OCI-LY7 (cell line): ENCODE measurements around the gene NELFA. TPM values are rescaled to one million over a fixed set of nuclear protein-coding genes. Genes with fewer than 3 reads are reported as not detected.
A peak's percentile ranks its signal among the peaks of the same experiment; 100 is the strongest.

ENCODE experiments used
- BruUV-seq: library from RNA; stranded (reverse); fragments of 400-500 nt; replicated peaks from 2 replicates; lab custom pipeline; 2021; lab: Mats Ljungman, UMichigan
- CTCF ChIA-PET: fragments of 300-600 bp; sonication (Branson Sonifier 250); formaldehyde crosslinking; loops from one replicate; lab custom pipeline; 2022; ENCODE audit warnings: antibody characterized with exemption; ENCODE audit not compliant: unreplicated experiment; lab: Charles Lee
- POLR2A ChIA-PET: fragments of 300-600 bp; sonication (Branson Sonifier 250); formaldehyde crosslinking; loops from one replicate; lab custom pipeline; 2022; ENCODE audit warnings: antibody characterized with exemption; lab: Charles Lee
- DNase-seq: peaks from one replicate; pipeline ENCODE4 v3.0.0-alpha.2; 2015; ENCODE audit warnings: low spot score
- H2AFZ ChIP-seq: fragments of 200-600 bp; sonication (generic), shearing (Covaris generic); 2 replicates; pipeline ENCODE4 v1.6.1; 2014; ENCODE audit warnings: mild to moderate bottlenecking, antibody characterized with exemption, low read length, moderate library complexity
- H3K27ac ChIP-seq: fragments of 200-600 bp; sonication (generic); 2 replicates; pipeline ENCODE4 v1.5.1; 2014; ENCODE audit warnings: mixed run types, low read depth, mild to moderate bottlenecking, moderate library complexity, low read length, inconsistent platforms; ENCODE audit not compliant: poor library complexity, severe bottlenecking
- H3K36me3 ChIP-seq: fragments of 200-600 bp; sonication (generic); 2 replicates; pipeline ENCODE4 v1.6.1; 2014; ENCODE audit warnings: mild to moderate bottlenecking, antibody characterized with exemption, low read length, moderate library complexity, mixed read lengths; ENCODE audit not compliant: insufficient read depth
- H3K4me1 ChIP-seq: fragments of 200-600 bp; sonication (generic); 2 replicates; pipeline ENCODE4 v1.5.1; 2014; ENCODE audit warnings: mild to moderate bottlenecking, low read length; ENCODE audit not compliant: insufficient read depth, poor library complexity, severe bottlenecking
- H3K4me2 ChIP-seq: fragments of 200-600 bp; sonication (generic); 2 replicates; pipeline ENCODE4 v1.6.1; 2014; ENCODE audit warnings: mild to moderate bottlenecking, low read length
- H3K4me3 ChIP-seq: fragments of 200-600 bp; sonication (generic); 2 replicates; pipeline ENCODE4 v1.5.1; 2014; ENCODE audit warnings: mild to moderate bottlenecking, low read depth, low read length; ENCODE audit not compliant: poor library complexity, severe bottlenecking
- H3K79me2 ChIP-seq: fragments of 200-600 bp; sonication (generic); 2 replicates; pipeline ENCODE4 v1.6.1; 2016; ENCODE audit warnings: low read depth, mild to moderate bottlenecking, low read length, moderate library complexity, mixed read lengths; ENCODE audit not compliant: insufficient read depth
- H3K9me2 ChIP-seq: fragments of 200-600 bp; sonication (generic); 2 replicates; pipeline ENCODE4 v1.6.1; 2016; ENCODE audit warnings: mild to moderate bottlenecking, low read length, mixed read lengths; ENCODE audit not compliant: insufficient read depth
- H3K9me3 ChIP-seq: fragments of 200-600 bp; sonication (generic); 2 replicates; pipeline ENCODE4 v1.6.1; 2014; ENCODE audit warnings: mild to moderate bottlenecking, mixed run types, low read length, mixed read lengths
- H4K20me1 ChIP-seq: fragments of 200-600 bp; sonication (generic); 2 replicates; pipeline ENCODE4 v1.6.1; 2014; ENCODE audit warnings: mild to moderate bottlenecking, antibody characterized with exemption, low read length, moderate library complexity, mixed read lengths; ENCODE audit not compliant: insufficient read depth
- CTCF ChIP-seq: fragments of 200-600 bp; sonication (generic); conservative IDR thresholded peaks from 2 replicates; pipeline ENCODE4 v1.5.1; 2014; ENCODE audit warnings: mild to moderate bottlenecking, antibody characterized with exemption, low read length, moderate library complexity, mixed read lengths
- EZH2phosphoT487 ChIP-seq: fragments of 200-600 bp; sonication (generic); IDR thresholded peaks from 2 replicates; pipeline ENCODE4 v1.6.1; 2018; ENCODE audit warnings: low read depth, borderline replicate concordance, mild to moderate bottlenecking, mixed run types, antibody characterized with exemption, low read length, moderate library complexity, mixed read lengths
- intact Hi-C: fragments of 100-400 bp; cut with micrococcal nuclease; formaldehyde crosslinking; loops from one replicate; pipeline ENCODE4 v1.10.0; 2022; ENCODE audit not compliant: unreplicated experiment
- total RNA-seq, 2 experiments: library from RNA; depleted of rRNA in 1 of 2; stranded (reverse); fragments of >200 nt in 1 of 2; shearing (Covaris generic) in 1 of 2; gene quantifications; 2 replicates each; pipeline ENCODE4 v1.2.3, GENCODE V29; 2014 to 2022

The NELFA gene
- total RNA-seq, 2 experiments from 2014 or later = 45.5 to 45.7 TPM

- no peak overlapping the region for H3K4me3 ChIP-seq
- H3K79me2 ChIP-seq = no peaks in the 10 kb centered on the region
- H3K4me1 ChIP-seq = peaks cover 9% of the 10 kb centered on the region
- intact Hi-C loops = no loop called here
- no peak for TF ChIP-seq CTCF
- TF ChIP-seq EZH2phosphoT487 = no peak
- no peaks in the 10 kb centered on the region for H3K9me2 ChIP-seq
- H3K4me2 ChIP-seq = no peak overlapping the region
- no peak overlapping the region for H3K27ac ChIP-seq
- H3K36me3 ChIP-seq = no peaks in the 10 kb centered on the region
- ChIA-PET CTCF (no interaction called here), POLR2A (interaction anchor here (1.1 kb wide), 1 partner anchor 38 kb away, joined by 3 read pairs; no protein-coding TSS in a partner anchor)
- DNase-seq = no peak
- H2AFZ ChIP-seq = no peak overlapping the region
- H3K9me3 ChIP-seq = no peaks in the 10 kb centered on the region
- BruUV-seq = no TSS peak
- no peaks in the 10 kb centered on the region for H4K20me1 ChIP-seq
Measured at GRCh38 chr4:2015008-2015407, 6.2 kb upstream of the NELFA start.

GRCh38 chr4:2011583-2011982 lies 2.8 kb upstream of the NELFA start:
- Histone ChIP-seq H3K9me2 (no peaks in the 10 kb centered on the region), H3K4me1 (peaks cover 23% of the 10 kb centered on the region), H3K4me2 (peak overlapping the region; percentile 10; the same call in 1 of the 2 replicates), H3K9me3 (no peaks in the 10 kb centered on the region), H4K20me1 (peaks cover 6% of the 10 kb centered on the region; the same call in 1 of the 2 replicates), H2AFZ (no peak overlapping the region), H3K36me3 (peaks cover 9% of the 10 kb centered on the region), H3K27ac (no peak overlapping the region), H3K4me3 (no peak overlapping the region), H3K79me2 (peaks cover 18% of the 10 kb centered on the region)
- BruUV-seq = no TSS peak
- CTCF ChIA-PET = no interaction called here
- TF ChIP-seq CTCF (no peak), EZH2phosphoT487 (no peak)
- DNase-seq = no peak
- POLR2A ChIA-PET = interaction anchor here (0.6 kb wide), 1 partner anchor 112 kb away, joined by 4 read pairs; no protein-coding TSS in a partner anchor
- intact Hi-C loops = no loop called here

DNA sequence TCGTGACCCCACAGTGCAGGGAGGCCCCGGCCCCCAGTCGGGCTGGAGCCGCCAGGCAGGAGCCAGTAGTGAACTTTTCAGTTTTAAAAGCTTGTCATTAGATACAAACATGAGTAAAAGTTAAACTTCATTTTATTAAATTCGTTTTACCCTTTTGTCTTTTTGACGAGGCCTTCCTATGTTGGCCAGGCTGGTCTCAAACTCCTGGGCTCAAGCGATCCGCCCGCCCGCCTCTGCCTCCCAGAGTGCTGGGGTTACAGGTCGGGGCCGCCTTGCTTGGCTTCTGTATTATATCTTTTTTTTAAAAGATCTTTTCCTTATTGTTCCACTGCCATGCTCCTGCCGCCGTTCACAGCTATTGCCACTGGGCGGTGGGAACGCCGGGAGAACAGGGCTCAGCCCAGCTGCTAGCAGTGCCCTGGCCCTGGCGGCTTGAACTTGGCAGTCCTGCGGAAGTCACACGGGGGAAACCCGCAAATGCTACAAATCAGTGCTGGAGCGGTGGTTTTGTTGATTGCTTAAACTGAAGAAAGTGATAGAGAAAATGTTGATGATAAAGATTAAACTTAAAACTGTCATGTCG lies 968 bp upstream of the NELFA start:
- BruUV-seq = TSS peak; percentile 83

More for the DNA sequence above, 968 bp upstream of the NELFA start:
- peak overlapping the region; percentile 75 for H2AFZ ChIP-seq
- H3K9me3 ChIP-seq = no peaks in the 10 kb centered on the region
- intact Hi-C loops = loop anchor here (5.0 kb wide), 1 partner anchor 233 kb away; the partner anchor contains the start of genes HAUS3 and POLN
- H3K9me2 ChIP-seq = no peaks in the 10 kb centered on the region
- peak overlapping the region; percentile 76 for H3K27ac ChIP-seq
- DNase-seq = peak; percentile 51
- peaks cover 26% of the 10 kb centered on the region for H3K36me3 ChIP-seq
- H3K79me2 ChIP-seq = peaks cover 36% of the 10 kb centered on the region
- TF ChIP-seq CTCF = peak; percentile 34; the same call in 1 of the 2 replicates
- no peak for TF ChIP-seq EZH2phosphoT487
- H3K4me1 ChIP-seq = peaks cover 23% of the 10 kb centered on the region
- H3K4me2 ChIP-seq = peak overlapping the region; percentile 79
- peak overlapping the region; percentile 97 for H3K4me3 ChIP-seq
- CTCF ChIA-PET = no interaction called here
- peaks cover 6% of the 10 kb centered on the region; the same call in 1 of the 2 replicates for H4K20me1 ChIP-seq
- POLR2A ChIA-PET = interaction anchor here (0.6 to 1.5 kb wide), 4 partner anchors 14 to 73 kb away, joined by 3 to 8 read pairs (median 3); no protein-coding TSS in a partner anchor
